Activated CD4-positive, alpha-beta memory T cell treated with anti-CD3 and anti-CD28 coated beads, Interleukin-2, amount 10 ng/mL, durations not matched to agents 7 days and 5 days (primary cell): ENCODE data around the gene SEMA6A. TPM values are rescaled to one million over a fixed set of nuclear protein-coding genes. Genes with fewer than 3 reads are reported as not detected.
"Not testable (repeated sequence)": the region's sequence is repeated elsewhere in the genome, so short reads cannot be mapped to it uniquely, and the experiment has no call there.

Experiments used
- CTCF ChIA-PET: fragments of 350-600 bp; sonication (Branson Sonifier 250); formaldehyde crosslinking; loops from one replicate; lab custom pipeline; 2021; ENCODE audit warnings: antibody characterized with exemption, inconsistent platforms; lab: Charles Lee
- POLR2A ChIA-PET: fragments of 350-600 bp; sonication (Branson Sonifier 250); formaldehyde crosslinking; loops from one replicate; lab custom pipeline; 2021; ENCODE audit warnings: antibody characterized with exemption; lab: Charles Lee
- DNase-seq: peaks from one replicate; pipeline ENCODE4 v3.0.0-alpha.2; 2020
- H3K27ac Mint-ChIP-seq: one replicate; pipeline ENCODE4 v1.8.0; 2021; ENCODE audit warnings: mild to moderate bottlenecking, mixed read lengths
- H3K27me3 Mint-ChIP-seq: one replicate; pipeline ENCODE4 v1.8.0; 2021; ENCODE audit warnings: mixed read lengths
- H3K36me3 Mint-ChIP-seq: one replicate; pipeline ENCODE4 v1.8.0; 2021; ENCODE audit warnings: low read depth, mixed read lengths
- H3K4me1 Mint-ChIP-seq: one replicate; pipeline ENCODE4 v1.8.0; 2021; ENCODE audit warnings: mixed read lengths
- H3K4me3 Mint-ChIP-seq: one replicate; pipeline ENCODE4 v1.8.0; 2021; ENCODE audit warnings: mild to moderate bottlenecking, mixed read lengths
- H3K9me3 Mint-ChIP-seq: one replicate; pipeline ENCODE4 v1.8.0; 2021; ENCODE audit warnings: mixed read lengths
- total RNA-seq, 2 experiments: library from RNA; stranded (reverse); gene quantifications; one replicate each; pipeline ENCODE4 v1.2.3, GENCODE V29; 2021

SEMA6A gene
- total RNA-seq, 2 experiments from 2014 or later = 0.13 TPM; not detected in 1

GRCh38 chr5:116559239-116559638 is 15.4 kb downstream of the SEMA6A start:
- H3K4me3 Mint-ChIP-seq = no peak overlapping the region
- no peaks in the 10 kb centered on the region for H3K36me3 Mint-ChIP-seq
- peaks cover 1% of the 10 kb centered on the region for H3K27me3 Mint-ChIP-seq
- H3K9me3 Mint-ChIP-seq = no peaks in the 10 kb centered on the region
- ChIA-PET CTCF (no interaction called here), POLR2A (no interaction called here)
- no peak overlapping the region for H3K27ac Mint-ChIP-seq
- DNase-seq = no peak
- H3K4me1 Mint-ChIP-seq = no peaks in the 10 kb centered on the region

DNA sequence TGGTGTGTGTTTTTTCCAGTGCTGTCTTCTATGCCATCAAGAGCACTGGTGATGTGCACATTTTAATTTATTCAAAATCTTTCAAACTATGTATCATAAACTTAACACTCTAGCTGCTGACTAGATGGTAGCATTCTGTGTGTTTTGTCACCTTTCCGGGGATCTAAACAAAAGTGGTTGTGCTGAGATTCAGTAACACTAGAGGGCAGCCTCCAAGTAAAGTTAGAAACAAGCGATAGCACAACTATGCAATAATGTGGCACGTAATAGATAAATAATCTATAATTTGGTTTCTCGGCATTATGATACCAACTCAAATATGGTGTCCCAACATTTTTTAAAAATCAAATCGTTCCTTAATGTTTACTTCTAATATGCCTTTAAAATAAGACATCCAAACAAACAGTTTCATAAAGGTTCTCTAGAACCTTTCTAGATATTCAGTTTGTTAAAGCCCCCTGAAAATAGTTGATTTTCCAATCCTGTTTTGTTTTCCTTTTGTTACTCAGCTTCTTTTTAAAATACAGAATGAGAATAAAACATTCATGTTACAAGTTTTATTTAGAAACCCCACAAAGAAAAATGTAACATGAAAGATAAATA is 16.9 kb downstream of the SEMA6A start:
- H3K4me3 Mint-ChIP-seq = no peak overlapping the region
- H3K36me3 Mint-ChIP-seq = no peaks in the 10 kb centered on the region
- no peaks in the 10 kb centered on the region for H3K27me3 Mint-ChIP-seq
- no peaks in the 10 kb centered on the region for H3K9me3 Mint-ChIP-seq
- ChIA-PET POLR2A (no interaction called here), CTCF (interaction anchor here (1.1 kb wide), 1 partner anchor 12 kb away, joined by 3 read pairs; no protein-coding TSS in a partner anchor)
- no peak overlapping the region for H3K27ac Mint-ChIP-seq
- DNase-seq = no peak
- H3K4me1 Mint-ChIP-seq = no peaks in the 10 kb centered on the region

DNA sequence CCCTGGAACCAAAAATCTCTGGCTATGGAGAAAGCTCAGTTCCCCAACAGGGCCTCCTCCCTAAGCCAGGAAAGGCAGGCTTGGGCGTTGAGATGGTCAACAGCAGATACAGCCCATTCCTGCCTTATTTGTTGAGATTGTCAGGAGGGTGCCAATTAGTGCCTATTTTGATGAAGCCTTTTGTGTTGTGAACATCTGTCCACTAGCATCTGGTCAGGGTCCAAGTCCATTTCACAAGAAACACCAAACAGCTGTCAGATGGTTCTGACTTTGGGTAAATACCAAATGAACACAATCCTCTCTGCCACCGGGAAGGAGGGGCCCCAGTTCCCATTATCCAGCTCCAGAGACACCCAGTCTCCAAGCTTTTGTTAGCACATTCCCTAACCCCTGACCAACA is 19.9 kb downstream of the SEMA6A start:
- Mint-ChIP-seq H3K27me3 (no peaks in the 10 kb centered on the region), H3K4me3 (no peak overlapping the region), H3K4me1 (no peaks in the 10 kb centered on the region), H3K36me3 (no peaks in the 10 kb centered on the region), H3K27ac (no peak overlapping the region), H3K9me3 (no peaks in the 10 kb centered on the region)
- CTCF ChIA-PET = no interaction called here
- POLR2A ChIA-PET = no interaction called here
- no peak for DNase-seq

GRCh38 chr5:116553366-116553765 is 21.3 kb downstream of the SEMA6A start:
- Mint-ChIP-seq H3K9me3 (no peaks in the 10 kb centered on the region), H3K27ac (no peak overlapping the region), H3K27me3 (no peaks in the 10 kb centered on the region), H3K4me3 (no peak overlapping the region), H3K36me3 (no peaks in the 10 kb centered on the region), H3K4me1 (no peaks in the 10 kb centered on the region)
- DNase-seq = no peak
- POLR2A ChIA-PET = no interaction called here
- CTCF ChIA-PET = no interaction called here

DNA sequence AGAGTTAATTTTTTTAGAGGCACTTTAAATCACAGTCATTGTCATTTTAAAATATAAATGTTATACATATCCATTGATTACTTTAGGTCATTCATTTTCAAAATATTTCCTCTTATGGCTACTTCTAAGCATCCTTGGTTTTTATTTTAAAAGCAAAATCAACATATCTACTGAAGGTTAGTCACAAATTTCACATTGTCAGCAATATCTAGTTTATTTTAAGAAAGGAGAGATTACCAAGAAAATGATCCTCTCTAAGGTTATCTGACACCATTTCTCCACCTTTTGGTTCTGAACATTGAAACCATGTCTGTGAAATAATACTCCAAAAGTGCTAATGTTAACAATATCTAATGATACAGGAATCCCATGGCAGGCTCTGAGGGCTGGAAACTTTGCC is 24.5 kb downstream of the SEMA6A start:
- POLR2A ChIA-PET = no interaction called here
- DNase-seq = no peak
- no peaks in the 10 kb centered on the region for H3K4me1 Mint-ChIP-seq
- CTCF ChIA-PET = no interaction called here
- H3K27ac Mint-ChIP-seq = no peak overlapping the region
- H3K36me3 Mint-ChIP-seq = no peaks in the 10 kb centered on the region
- no peak overlapping the region for H3K4me3 Mint-ChIP-seq
- peaks cover 2% of the 10 kb centered on the region for H3K9me3 Mint-ChIP-seq
- H3K27me3 Mint-ChIP-seq = no peaks in the 10 kb centered on the region

DNA sequence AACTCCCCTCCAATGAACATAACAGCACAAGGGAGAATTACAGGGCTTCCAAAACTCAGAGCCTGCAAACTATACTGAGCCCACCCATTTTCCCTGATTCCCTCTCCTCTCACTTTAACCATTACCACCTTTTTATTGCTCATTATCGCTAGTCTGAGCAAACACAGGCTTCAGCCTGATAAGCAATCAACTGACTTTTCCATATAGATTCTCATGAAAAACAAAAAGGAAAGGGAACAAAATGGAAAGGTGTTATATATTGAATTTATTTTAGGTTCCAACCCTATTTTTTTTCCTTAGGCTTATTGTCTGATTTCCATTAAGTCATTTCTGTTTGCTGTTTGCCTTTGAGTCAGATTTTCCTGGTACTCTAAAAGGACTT is 27.9 kb downstream of the SEMA6A start:
- Mint-ChIP-seq H3K4me1 (no peaks in the 10 kb centered on the region), H3K27ac (no peak overlapping the region), H3K4me3 (no peak overlapping the region), H3K36me3 (no peaks in the 10 kb centered on the region), H3K9me3 (peaks cover 8% of the 10 kb centered on the region), H3K27me3 (peaks cover 2% of the 10 kb centered on the region)
- no peak for DNase-seq
- ChIA-PET POLR2A (no interaction called here), CTCF (no interaction called here)

DNA sequence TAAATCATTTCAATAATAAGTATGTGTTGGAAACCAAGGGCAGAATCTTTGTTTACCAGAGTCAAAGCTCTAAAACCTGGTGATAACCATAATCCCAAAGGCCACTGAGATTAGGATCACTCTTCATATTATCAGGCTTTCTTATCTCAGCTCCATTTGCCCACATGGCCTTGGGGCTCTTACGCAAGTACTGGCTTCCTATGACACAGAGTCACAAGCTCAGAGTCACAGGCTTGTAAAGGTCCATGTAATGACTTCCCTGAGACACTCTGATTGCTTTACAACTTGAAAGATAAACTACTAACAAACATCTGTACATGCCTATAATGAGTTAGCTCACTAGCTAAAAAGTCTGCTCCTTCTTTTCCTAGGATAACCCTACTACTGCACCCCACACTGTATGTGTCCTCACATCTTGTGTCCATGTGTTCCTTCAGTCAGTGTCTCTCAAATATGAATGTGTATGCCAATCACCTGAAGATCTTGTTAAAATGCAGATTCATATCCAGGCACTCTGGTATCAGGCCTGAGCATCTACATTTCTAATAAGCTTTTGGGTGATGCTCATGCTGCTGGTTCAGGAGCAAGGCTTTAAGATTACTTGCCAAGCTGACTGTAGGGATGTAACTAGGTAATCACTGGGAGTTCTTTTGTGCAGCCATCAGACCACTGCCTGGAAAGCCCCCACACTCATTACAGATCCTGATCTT is 28.4 kb downstream of the SEMA6A start:
- Mint-ChIP-seq H3K36me3 (no peaks in the 10 kb centered on the region), H3K9me3 (peaks cover 8% of the 10 kb centered on the region), H3K4me3 (no peak overlapping the region), H3K4me1 (no peaks in the 10 kb centered on the region), H3K27me3 (peaks cover 2% of the 10 kb centered on the region), H3K27ac (no peak overlapping the region)
- ChIA-PET CTCF (interaction anchor here (1.2 kb wide), 1 partner anchor 11 kb away, joined by 3 read pairs; no protein-coding TSS in a partner anchor), POLR2A (no interaction called here)
- no peak for DNase-seq

DNA sequence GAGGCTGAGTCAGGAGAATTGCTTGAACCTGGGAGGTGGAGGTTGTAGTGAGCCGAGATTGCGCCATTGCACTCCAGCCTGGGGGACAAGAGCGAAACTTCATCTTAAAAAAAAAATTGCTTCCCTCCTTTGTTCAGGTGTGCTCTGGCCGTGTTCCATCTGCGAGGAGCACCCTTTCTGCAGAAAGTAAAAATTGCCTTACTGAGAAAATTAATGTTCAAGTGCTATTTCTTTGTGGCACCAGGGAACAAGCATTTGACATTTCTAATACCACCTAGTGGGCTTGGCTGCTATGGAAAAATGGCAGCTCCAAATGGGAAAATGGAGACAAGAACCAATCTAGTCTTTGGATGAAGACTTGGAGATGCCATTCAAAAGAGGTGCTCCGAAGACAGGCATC is 29.2 kb downstream of the SEMA6A start:
- POLR2A ChIA-PET = not testable (repeated sequence)
- CTCF ChIA-PET = interaction anchor here (1.2 kb wide), 1 partner anchor 12 kb away, joined by 3 read pairs; no protein-coding TSS in a partner anchor

DNA sequence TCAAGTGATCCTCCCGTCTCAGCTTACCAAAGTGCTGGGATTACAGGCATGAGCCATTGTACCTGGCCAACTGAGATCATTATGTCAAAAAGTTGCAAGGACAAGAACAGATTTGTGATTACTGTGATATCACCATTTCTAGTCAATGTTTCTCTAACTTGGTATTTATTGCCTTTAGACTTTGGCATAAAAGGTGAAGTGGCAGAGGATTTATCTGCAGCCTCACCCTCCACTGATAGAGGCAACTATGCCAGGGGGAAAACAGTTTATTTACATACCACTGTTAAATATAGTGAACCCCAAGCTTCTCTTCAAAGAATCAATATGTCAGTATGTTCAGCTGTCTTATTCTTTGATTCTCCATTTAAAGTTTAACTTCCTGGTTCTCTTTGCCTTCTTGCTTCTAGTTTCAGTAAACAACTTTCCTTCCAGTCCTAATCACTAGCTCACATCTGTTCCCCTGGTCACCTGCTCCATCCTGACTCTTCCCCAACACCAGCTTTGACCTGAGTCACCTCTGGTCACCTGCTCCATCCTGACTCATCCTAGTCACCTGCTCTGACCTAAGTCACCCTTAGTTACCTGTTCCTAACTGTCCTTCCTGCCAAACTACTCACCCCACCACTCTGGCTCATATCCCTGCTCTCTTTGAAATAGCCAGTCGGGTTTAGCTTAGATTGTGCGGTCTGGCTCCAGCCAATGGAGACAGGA is 29.9 kb downstream of the SEMA6A start:
- Mint-ChIP-seq H3K27ac (no peak overlapping the region), H3K4me3 (no peak overlapping the region), H3K27me3 (peaks cover 2% of the 10 kb centered on the region), H3K4me1 (no peaks in the 10 kb centered on the region), H3K9me3 (peaks cover 8% of the 10 kb centered on the region), H3K36me3 (no peaks in the 10 kb centered on the region)
- DNase-seq = no peak
- ChIA-PET CTCF (no interaction called here), POLR2A (no interaction called here)

More for the DNA sequence above, 29.2 kb downstream of the SEMA6A start:
- H3K4me3 Mint-ChIP-seq, H3K27me3 Mint-ChIP-seq, H3K27ac Mint-ChIP-seq, H3K9me3 Mint-ChIP-seq, H3K36me3 Mint-ChIP-seq, DNase-seq, H3K4me1 Mint-ChIP-seq: not testable (repeated sequence)

GRCh38 chr5:116543501-116543900 is 31.1 kb downstream of the SEMA6A start:
- no peaks in the 10 kb centered on the region for H3K4me1 Mint-ChIP-seq
- H3K36me3 Mint-ChIP-seq = no peaks in the 10 kb centered on the region
- H3K27ac Mint-ChIP-seq = no peak overlapping the region
- peaks cover 2% of the 10 kb centered on the region for H3K27me3 Mint-ChIP-seq
- DNase-seq = no peak
- H3K4me3 Mint-ChIP-seq = no peak overlapping the region
- ChIA-PET POLR2A (no interaction called here), CTCF (no interaction called here)
- H3K9me3 Mint-ChIP-seq = peaks cover 8% of the 10 kb centered on the region

GRCh38 chr5:116542619-116543018 is 32.0 kb downstream of the SEMA6A start:
- H3K27ac Mint-ChIP-seq = no peak overlapping the region
- ChIA-PET POLR2A (no interaction called here), CTCF (no interaction called here)
- no peaks in the 10 kb centered on the region for H3K36me3 Mint-ChIP-seq
- H3K9me3 Mint-ChIP-seq = peaks cover 8% of the 10 kb centered on the region
- no peak overlapping the region for H3K4me3 Mint-ChIP-seq
- no peaks in the 10 kb centered on the region for H3K4me1 Mint-ChIP-seq
- peaks cover 2% of the 10 kb centered on the region for H3K27me3 Mint-ChIP-seq
- no peak for DNase-seq

DNA sequence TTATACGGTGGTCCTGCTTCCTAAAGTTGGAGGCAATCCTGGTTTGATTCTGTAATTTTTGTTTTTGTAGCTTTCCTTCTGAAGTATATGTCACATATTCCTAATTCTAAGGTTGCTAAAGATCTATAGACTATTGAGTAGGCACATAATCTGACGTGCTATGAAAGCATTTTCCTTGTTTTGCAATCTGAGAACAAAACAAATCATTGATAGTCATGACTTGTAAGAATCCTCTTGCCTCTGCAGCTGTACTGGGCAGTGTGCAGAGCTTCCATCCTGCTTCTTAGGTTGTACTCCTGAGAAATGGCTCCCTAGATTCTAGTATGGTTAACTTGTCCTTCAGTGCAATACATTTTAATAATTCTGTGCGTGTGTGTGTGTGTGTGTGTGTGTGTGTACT is 35.4 kb downstream of the SEMA6A start:
- DNase-seq = no peak
- CTCF ChIA-PET = no interaction called here
- Mint-ChIP-seq H3K36me3 (no peaks in the 10 kb centered on the region), H3K27ac (no peak overlapping the region), H3K4me1 (no peaks in the 10 kb centered on the region), H3K4me3 (no peak overlapping the region), H3K9me3 (peaks cover 2% of the 10 kb centered on the region), H3K27me3 (peaks cover 2% of the 10 kb centered on the region)
- POLR2A ChIA-PET = no interaction called here

GRCh38 chr5:116536316-116537083 is 38.1 kb downstream of the SEMA6A start:
- H3K27me3 Mint-ChIP-seq = no peaks in the 10 kb centered on the region
- H3K4me3 Mint-ChIP-seq = no peak overlapping the region
- H3K4me1 Mint-ChIP-seq = no peaks in the 10 kb centered on the region
- ChIA-PET CTCF (no interaction called here), POLR2A (no interaction called here)
- no peaks in the 10 kb centered on the region for H3K36me3 Mint-ChIP-seq
- H3K27ac Mint-ChIP-seq = no peak overlapping the region
- no peaks in the 10 kb centered on the region for H3K9me3 Mint-ChIP-seq
- DNase-seq = no peak
